ENCODE data around the gene NCMAP.

The NCMAP gene

GRCh38 chr1:24570265-24571125 lies 14.6 kb downstream of the NCMAP start:
- DNase-seq (ENCODE audit: low read depth): no peak

- DNase-seq (ENCODE audit: low read depth): no peak
Observed at GRCh38 chr1:24572301-24572700, 16.4 kb downstream of the NCMAP start.

GRCh38 chr1:24575905-24576587 lies 20.2 kb downstream of the NCMAP start:
- no peak for DNase-seq (ENCODE audit: low read depth)

GRCh38 chr1:24578846-24579245 lies 23.0 kb downstream of the NCMAP start:
- DNase-seq (ENCODE audit: low read depth): no peak

- no peak for DNase-seq (ENCODE audit: low read depth)
Observed at GRCh38 chr1:24580756-24581155, 24.9 kb downstream of the NCMAP start.

- DNase-seq (ENCODE audit: low read depth): no peak
Observed at GRCh38 chr1:24584171-24584647, 28.3 kb downstream of the NCMAP start.

- DNase-seq (ENCODE audit: low read depth): no peak
Observed at GRCh38 chr1:24586119-24586518, 30.2 kb downstream of the NCMAP start.

GRCh38 chr1:24586970-24587820 lies 31.3 kb downstream of the NCMAP start:
- DNase-seq (ENCODE audit: low read depth): peak; percentile 71

GRCh38 chr1:24588573-24588972 lies 32.7 kb downstream of the NCMAP start:
- no peak for DNase-seq (ENCODE audit: low read depth)

- DNase-seq (ENCODE audit: low read depth): no peak
Observed at GRCh38 chr1:24589200-24589599, 33.3 kb downstream of the NCMAP start.

- DNase-seq (ENCODE audit: low read depth): no peak
Observed at GRCh38 chr1:24591781-24592180, 35.9 kb downstream of the NCMAP start.

- no peak for DNase-seq (ENCODE audit: low read depth)
Observed at GRCh38 chr1:24594328-24594598, 38.4 kb downstream of the NCMAP start.

GRCh38 chr1:24596401-24596880 lies 40.6 kb downstream of the NCMAP start:
- DNase-seq (ENCODE audit: low read depth): no peak

- no peak for DNase-seq (ENCODE audit: low read depth)
Observed at GRCh38 chr1:24599265-24599664, 43.4 kb downstream of the NCMAP start.

- no peak for DNase-seq (ENCODE audit: low read depth)
Observed at GRCh38 chr1:24600551-24600950, 44.7 kb downstream of the NCMAP start.

- DNase-seq (ENCODE audit: low read depth): no peak
Observed at GRCh38 chr1:24605534-24606295, 49.8 kb downstream of the NCMAP start.

GRCh38 chr1:24606296-24606605 lies 50.4 kb downstream of the NCMAP start:
- no peak for DNase-seq (ENCODE audit: low read depth)

- peak; percentile 9 for DNase-seq (ENCODE audit: low read depth)
Observed at GRCh38 chr1:24606621-24607020, 50.7 kb downstream of the NCMAP start.

- DNase-seq (ENCODE audit: low read depth): no peak
Observed at GRCh38 chr1:24609949-24610517, 54.1 kb downstream of the NCMAP start.

- no peak for DNase-seq (ENCODE audit: low read depth)
Observed at GRCh38 chr1:24619376-24619775, 63.5 kb downstream of the NCMAP start.

- no peak for DNase-seq (ENCODE audit: low read depth)
Observed at GRCh38 chr1:24620678-24621077, 64.8 kb downstream of the NCMAP start.

- DNase-seq (ENCODE audit: low read depth): no peak
Observed at GRCh38 chr1:24621121-24621520, 65.2 kb downstream of the NCMAP start.

All from ELR (cell line).